ENCODE data around the gene ST3GAL2. TPM values are rescaled to one million over a fixed set of nuclear protein-coding genes. Genes with fewer than 3 reads are reported as not detected.

ST3GAL2 gene
- total RNA-seq, 2 donors from 2014 or later = 56.4 to 57.8 TPM

- Histone ChIP-seq H3K27me3 (ENCODE audit: control insufficient read depth, insufficient read depth, low read length, poor library complexity, severe bottlenecking) (no peaks in the 10 kb centered on the region), H3K4me3 (ENCODE audit: low read length) (no peak overlapping the region), H3K9ac (ENCODE audit: extremely low read depth, low read length, poor library complexity, severe bottlenecking) (no peak overlapping the region), H3K36me3 (ENCODE audit: control insufficient read depth, insufficient read depth, low read length) (peaks cover 63% of the 10 kb centered on the region), H3K9me3 (ENCODE audit: control insufficient read depth, low read length) (no peaks in the 10 kb centered on the region), H3K4me1 (ENCODE audit: control insufficient read depth, insufficient read depth, low read length) (no peaks in the 10 kb centered on the region), H3K27ac (ENCODE audit: low read depth, low read length) (no peak overlapping the region)
- DNase-seq = no peak
- TF ChIP-seq CTCF (conservative IDR thresholded peaks at IDR 0.05) = no peak
- H3K36me3 Mint-ChIP-seq (ENCODE audit: low read depth) = peaks cover 36% of the 10 kb centered on the region
- H3K9me3 Mint-ChIP-seq = no peaks in the 10 kb centered on the region
- no peak overlapping the region for H3K4me3 Mint-ChIP-seq
- WGBS, 2 experiments (ENCODE audit: insufficient coverage in 1 of 2, insufficient read length in 1 of 2) = 94 to 96% methylated on average over 23 to 30 of the region's 30 CpGs
- H3K27ac Mint-ChIP-seq = no peak overlapping the region
- H3K4me1 Mint-ChIP-seq = peaks cover 11% of the 10 kb centered on the region
- no peaks in the 10 kb centered on the region for H3K27me3 Mint-ChIP-seq (ENCODE audit: insufficient read depth)
Observed at GRCh38 chr16:70398177-70398743, 40.6 kb downstream of the ST3GAL2 start.

DNA sequence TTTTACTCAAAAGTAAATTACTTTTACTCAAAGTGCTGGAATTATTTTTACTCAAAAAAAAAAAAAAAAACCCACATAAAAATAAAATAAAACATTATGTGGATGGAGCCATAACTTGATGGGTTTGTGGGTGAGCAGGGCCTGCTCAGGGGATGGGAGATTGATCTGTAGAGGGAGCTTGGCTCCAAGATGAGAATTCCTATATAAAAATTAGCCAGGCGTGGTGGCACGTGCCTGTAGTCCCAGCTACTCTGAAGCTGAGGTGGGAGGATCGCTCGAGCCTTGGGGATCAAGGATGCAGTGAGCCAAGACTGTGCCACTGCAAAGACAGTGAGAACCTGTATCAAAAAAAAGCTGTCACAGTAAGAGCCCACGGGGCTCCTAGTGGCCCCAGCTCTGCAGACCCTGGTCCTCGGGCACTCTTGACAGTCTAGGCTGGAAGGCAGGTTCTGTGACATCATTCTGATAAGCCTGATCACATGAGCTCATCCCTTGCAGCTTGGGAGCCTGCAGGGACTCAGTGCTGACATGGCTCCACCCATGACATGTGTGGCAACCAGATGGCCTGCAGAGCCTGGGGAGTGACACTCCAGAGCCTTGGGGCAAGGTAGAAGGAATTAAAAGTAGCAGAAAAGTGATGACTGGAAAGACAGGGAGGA lies 42.5 kb downstream of the ST3GAL2 start:
- no peaks in the 10 kb centered on the region for H3K27me3 Mint-ChIP-seq (ENCODE audit: insufficient read depth)
- Histone ChIP-seq H3K9ac (ENCODE audit: extremely low read depth, low read length, poor library complexity, severe bottlenecking) (no peak overlapping the region), H3K4me1 (ENCODE audit: control insufficient read depth, insufficient read depth, low read length) (no peaks in the 10 kb centered on the region), H3K27ac (ENCODE audit: low read depth, low read length) (peak overlapping the region; percentile 29), H3K27me3 (ENCODE audit: control insufficient read depth, insufficient read depth, low read length, poor library complexity, severe bottlenecking) (no peaks in the 10 kb centered on the region), H3K36me3 (ENCODE audit: control insufficient read depth, insufficient read depth, low read length) (peaks cover 78% of the 10 kb centered on the region), H3K9me3 (ENCODE audit: control insufficient read depth, low read length) (no peaks in the 10 kb centered on the region), H3K4me3 (ENCODE audit: low read length) (no peak overlapping the region)
- DNase-seq = no peak
- peaks cover 10% of the 10 kb centered on the region for H3K4me1 Mint-ChIP-seq
- H3K36me3 Mint-ChIP-seq (ENCODE audit: low read depth) = peaks cover 43% of the 10 kb centered on the region
- WGBS, 2 experiments (ENCODE audit: insufficient coverage in 1 of 2, insufficient read length in 1 of 2) = 95 to 100% methylated on average over 4 to 6 of the region's 6 CpGs
- TF ChIP-seq CTCF (conservative IDR thresholded peaks at IDR 0.05) = no peak
- H3K27ac Mint-ChIP-seq = no peak overlapping the region
- H3K4me3 Mint-ChIP-seq = no peak overlapping the region
- H3K9me3 Mint-ChIP-seq = no peaks in the 10 kb centered on the region

- WGBS, 2 experiments (ENCODE audit: insufficient coverage in 1 of 2, insufficient read length in 1 of 2) = 45 to 62% methylated on average over 5 to 8 of the region's 8 CpGs
- no peaks in the 10 kb centered on the region for H3K4me1 ChIP-seq (ENCODE audit: control insufficient read depth, insufficient read depth, low read length)
- H3K27ac ChIP-seq (ENCODE audit: low read depth, low read length) = no peak overlapping the region
- no peak overlapping the region for H3K9ac ChIP-seq (ENCODE audit: extremely low read depth, low read length, poor library complexity, severe bottlenecking)
- no peak overlapping the region for H3K4me3 ChIP-seq (ENCODE audit: low read length)
- Mint-ChIP-seq H3K4me1 (peaks cover 5% of the 10 kb centered on the region), H3K36me3 (ENCODE audit: low read depth) (peaks cover 49% of the 10 kb centered on the region), H3K4me3 (no peak overlapping the region), H3K27ac (peak overlapping the region; percentile 74), H3K27me3 (ENCODE audit: insufficient read depth) (no peaks in the 10 kb centered on the region), H3K9me3 (no peaks in the 10 kb centered on the region)
- peak; percentile 96 for TF ChIP-seq CTCF (conservative IDR thresholded peaks at IDR 0.05)
- peaks cover 80% of the 10 kb centered on the region for H3K36me3 ChIP-seq (ENCODE audit: control insufficient read depth, insufficient read depth, low read length)
- peak; percentile 97 for DNase-seq
- no peaks in the 10 kb centered on the region for H3K9me3 ChIP-seq (ENCODE audit: control insufficient read depth, low read length)
- H3K27me3 ChIP-seq (ENCODE audit: control insufficient read depth, insufficient read depth, low read length, poor library complexity, severe bottlenecking) = no peaks in the 10 kb centered on the region
Observed at GRCh38 chr16:70395345-70395901, 43.5 kb downstream of the ST3GAL2 start.
